Activated CD8-positive, alpha-beta memory T cell treated with anti-CD3 and anti-CD28 coated beads, Interleukin-2, amount 50 U/mL, for 24 hours (primary cell): ENCODE results near the gene ANKRD55.
A peak's percentile ranks its signal among the peaks of the same experiment; 100 is the strongest.
"Not testable (repeated sequence)": the region's sequence is repeated elsewhere in the genome, so short reads cannot be mapped to it uniquely, and the experiment has no call there.

Experiments
- DNase-seq: peaks from one replicate; pipeline ENCODE4 v3.0.0-alpha.2; 2020; ENCODE audit errors: extremely low read depth

ANKRD55 gene

DNA sequence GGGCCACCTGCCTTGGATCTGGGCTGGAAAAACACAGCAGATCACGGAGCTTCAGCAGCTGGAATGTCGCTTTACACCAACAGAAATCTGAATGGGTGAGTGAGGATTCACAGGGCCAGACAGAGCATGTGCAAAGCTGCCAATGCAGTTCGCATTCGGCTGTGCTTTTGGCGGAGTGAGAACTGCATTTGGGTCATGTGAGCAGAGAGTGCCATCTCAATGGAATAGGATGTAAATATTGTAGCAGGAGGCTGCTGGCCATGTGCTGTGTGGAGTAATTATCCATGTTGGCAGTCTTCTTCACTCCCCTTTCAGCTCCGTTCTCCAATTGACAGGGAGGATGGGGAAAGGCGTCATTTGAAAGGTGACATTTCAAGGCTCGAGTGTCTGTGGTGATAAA, at the start of gene ANKRD55:
Gene ANKRD55 (minus strand): TSS at position 101 of the 400 bp plus-strand sequence. CDS start 417 bp downstream, outside the sequence.
- DNase-seq = no peak

- no peak for DNase-seq
Observed at GRCh38 chr5:56282216-56282615, 49.1 kb upstream of the ANKRD55 start.

GRCh38 chr5:56281489-56282165, 48.5 kb upstream of the ANKRD55 start:
- DNase-seq = no peak

DNA sequence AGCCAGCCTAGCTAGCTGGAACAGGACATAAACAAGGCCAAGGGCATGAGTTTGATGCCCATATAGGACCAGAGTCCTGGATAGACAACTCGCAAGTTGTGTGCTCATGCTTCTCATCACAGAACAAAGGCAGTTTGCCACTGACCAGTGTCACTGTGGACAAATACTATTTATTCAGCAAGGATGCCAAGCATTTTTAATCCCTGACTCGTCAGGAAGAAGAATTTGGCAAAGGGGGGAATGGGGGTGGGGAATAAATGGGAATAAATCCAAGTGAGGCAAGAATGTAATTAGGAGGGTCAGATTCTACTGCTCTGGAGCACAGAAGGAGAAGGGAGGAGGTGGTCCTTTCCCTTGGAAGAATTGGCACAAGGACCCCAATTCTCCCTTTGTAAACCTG, 46.8 kb upstream of the ANKRD55 start:
- no peak for DNase-seq

DNA sequence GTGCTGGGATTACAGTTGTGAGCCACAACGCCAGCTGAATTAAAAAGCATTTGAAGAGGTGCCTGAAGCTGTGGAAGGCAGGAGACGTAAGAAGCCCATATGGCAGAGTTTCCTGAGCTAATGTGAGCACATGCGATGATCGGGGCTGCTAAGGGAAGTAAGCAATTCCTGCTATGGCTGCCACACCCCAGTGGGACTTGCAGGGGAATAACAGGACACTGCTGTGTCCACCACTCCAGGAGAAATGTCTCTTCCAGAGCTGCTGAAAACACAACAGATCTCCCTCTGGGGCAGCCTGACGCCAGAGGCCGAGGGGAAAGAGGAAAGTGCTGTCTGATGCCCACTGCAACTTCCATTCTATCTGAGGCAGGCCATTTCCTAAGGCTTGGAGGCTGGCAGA, 46.2 kb upstream of the ANKRD55 start:
- DNase-seq = no peak

DNA sequence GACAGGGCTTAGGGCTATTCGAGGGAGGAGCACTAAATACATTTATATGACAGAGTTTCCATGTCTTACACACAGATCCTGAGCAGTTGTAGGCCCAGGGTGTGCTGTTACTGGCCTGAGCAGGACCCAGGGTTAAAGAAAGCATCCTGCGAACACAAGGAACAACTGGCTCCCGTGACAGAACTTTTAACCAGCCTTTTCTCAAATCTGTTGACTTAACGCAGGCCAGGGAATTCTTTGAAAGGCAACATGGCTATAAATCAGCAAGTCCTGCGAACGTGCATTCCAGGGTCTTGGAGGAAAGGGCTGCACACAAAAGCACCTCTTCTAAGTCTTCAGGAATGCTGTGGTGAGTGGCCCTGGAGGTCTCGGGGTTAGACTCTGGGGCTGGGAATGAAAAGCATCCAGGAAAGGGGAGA, 45.2 kb upstream of the ANKRD55 start:
- no peak for DNase-seq

DNA sequence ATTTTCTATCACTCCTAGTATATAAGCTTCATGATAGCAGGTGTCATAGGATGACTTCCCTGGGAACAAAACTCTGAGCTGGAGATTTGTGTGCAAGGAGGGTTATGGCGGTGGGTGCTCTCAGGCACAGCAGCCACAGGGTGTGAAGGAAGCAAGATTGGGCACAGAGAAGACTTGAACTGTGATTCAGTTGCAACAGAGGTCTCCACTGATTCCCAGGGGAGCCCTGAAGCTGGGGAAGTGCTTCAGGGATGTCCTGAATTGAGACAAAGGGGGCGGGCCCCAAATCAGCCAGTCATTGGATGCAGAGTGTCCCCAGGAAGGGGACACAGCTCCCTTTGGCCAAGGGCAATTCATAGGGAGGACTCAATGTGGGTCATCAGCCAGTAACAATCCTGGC, 44.4 kb upstream of the ANKRD55 start:
- DNase-seq = no peak

GRCh38 chr5:56273376-56273955, 40.3 kb upstream of the ANKRD55 start:
- no peak for DNase-seq

DNA sequence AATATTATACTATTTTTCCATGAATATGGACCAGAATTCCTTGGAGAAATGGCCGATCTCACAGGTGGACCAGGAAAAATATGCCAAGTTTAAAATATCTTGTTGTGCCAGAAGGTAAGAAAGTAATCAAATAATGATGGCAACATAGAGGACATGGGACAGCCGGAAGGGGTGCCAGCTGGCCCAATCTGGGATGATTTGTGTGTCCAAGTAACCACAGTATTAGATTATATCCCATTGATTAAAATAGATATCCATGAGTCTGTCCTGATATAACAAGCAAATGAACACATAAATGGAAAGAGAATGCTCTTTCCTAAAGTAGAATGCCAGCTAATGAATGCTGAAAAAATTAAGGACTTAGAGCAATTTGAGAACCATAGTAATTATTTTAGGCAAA, 39.6 kb upstream of the ANKRD55 start:
- DNase-seq = no peak

GRCh38 chr5:56270568-56271392, 37.6 kb upstream of the ANKRD55 start:
- peak; percentile 43 for DNase-seq

GRCh38 chr5:56270058-56270457, 36.9 kb upstream of the ANKRD55 start:
- DNase-seq = no peak

- DNase-seq = no peak
Observed at GRCh38 chr5:56269216-56269927, 36.2 kb upstream of the ANKRD55 start.

- not testable (repeated sequence) for DNase-seq
Observed at GRCh38 chr5:56268707-56269106, 35.6 kb upstream of the ANKRD55 start.

- DNase-seq = no peak
Observed at GRCh38 chr5:56267856-56268255, 34.7 kb upstream of the ANKRD55 start.

DNA sequence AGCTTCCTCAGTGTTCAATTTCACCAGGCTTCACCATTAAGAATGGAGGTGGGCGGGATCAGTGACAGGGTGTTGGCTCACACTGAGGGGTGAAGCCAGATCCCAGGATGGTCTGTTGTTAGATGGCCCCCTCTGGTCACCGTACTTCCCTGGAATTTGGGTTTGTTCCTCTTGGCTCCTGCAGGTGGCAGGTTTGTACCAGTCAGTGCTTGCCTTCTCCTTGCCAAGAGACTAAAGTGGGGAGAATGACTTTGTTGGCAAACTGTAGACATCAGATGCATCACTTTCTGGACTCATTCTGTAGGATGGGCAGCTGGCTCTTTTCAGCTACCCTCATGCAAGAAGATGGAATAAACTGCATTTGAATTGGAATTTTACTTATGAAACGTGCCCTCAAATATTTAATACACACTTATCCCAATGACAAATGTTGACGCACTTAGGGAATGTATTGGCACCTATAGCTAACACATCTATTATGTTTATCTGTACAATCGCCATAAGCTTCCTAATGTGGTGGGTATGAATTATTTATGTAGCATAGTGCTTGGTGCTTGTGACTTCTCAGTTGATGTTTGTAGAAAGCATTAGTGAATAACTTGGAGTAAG, 31.4 kb upstream of the ANKRD55 start:
- no peak for DNase-seq

- no peak for DNase-seq
Observed at GRCh38 chr5:56262279-56262678, 29.1 kb upstream of the ANKRD55 start.

- DNase-seq = no peak
Observed at GRCh38 chr5:56259002-56259511, 25.9 kb upstream of the ANKRD55 start.

GRCh38 chr5:56257763-56258529, 24.8 kb upstream of the ANKRD55 start:
- not testable (repeated sequence) for DNase-seq

- DNase-seq = no peak
Observed at GRCh38 chr5:56257010-56257409, 23.9 kb upstream of the ANKRD55 start.

GRCh38 chr5:56255502-56255901, 22.4 kb upstream of the ANKRD55 start:
- no peak for DNase-seq

DNA sequence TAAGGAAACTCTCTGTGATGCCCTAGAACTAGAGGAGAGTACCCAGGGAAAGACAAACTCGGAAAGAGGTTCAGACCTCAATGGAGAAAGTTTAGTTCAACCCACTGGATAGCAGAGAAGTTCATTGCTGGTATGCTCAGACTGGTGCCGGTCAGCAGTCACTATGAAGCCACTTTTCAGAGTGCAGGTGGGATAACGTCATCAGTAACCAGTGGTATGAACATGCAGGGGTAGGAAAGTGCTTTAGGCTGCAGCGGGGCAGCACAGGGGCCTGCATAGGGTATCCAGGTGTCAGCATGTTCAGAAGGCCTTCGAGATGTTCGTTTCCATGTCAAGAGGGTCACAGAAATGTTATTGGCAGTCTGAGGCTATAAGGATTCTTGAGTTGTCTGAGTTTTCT, 20.8 kb upstream of the ANKRD55 start:
- DNase-seq = no peak
